Kidney (tissue), 14 donors: Measurements from ENCODE around the gene MS4A10. TPM values are rescaled to one million over a fixed set of nuclear protein-coding genes. Genes with fewer than 3 reads are reported as not detected.

Source experiments
- DNase-seq, 5 donors: peaks; one replicate each; pipeline ENCODE4 v3.0.0-alpha.2; 2013 to 2020
- FAIRE-seq: peaks from 2 replicates; lab custom pipeline; 2012; peaks lifted over from hg19 to GRCh38; lab: Jason Lieb, UNC
- H3K27ac ChIP-seq, 2 donors: one replicate each; pipeline ENCODE4 v1.7.0; 2013; ENCODE audit warnings: low read depth in 2 of 2, low read length in 2 of 2, inconsistent platforms in 1 of 2
- H3K27me3 ChIP-seq: one replicate; pipeline ENCODE4 v1.7.1; 2013; ENCODE audit warnings: low read length, inconsistent platforms; ENCODE audit not compliant: control insufficient read depth, insufficient read depth
- H3K36me3 ChIP-seq, 3 donors: one replicate each; pipeline versions ENCODE4 v1.7.0 to v1.7.1; 2013; ENCODE audit warnings: low read length in 3 of 3, control low read depth in 1 of 3, inconsistent platforms in 1 of 3; ENCODE audit not compliant: insufficient read depth in 3 of 3, control insufficient read depth in 2 of 3
- H3K4me1 ChIP-seq, 3 donors: one replicate each; pipeline versions ENCODE4 v1.7.0 to v1.7.1; 2013; ENCODE audit warnings: low read length in 3 of 3, inconsistent platforms in 1 of 3, low read depth in 1 of 3; ENCODE audit not compliant: control insufficient read depth in 2 of 3, insufficient read depth in 2 of 3
- H3K4me3 ChIP-seq, 3 donors: one replicate each; pipeline versions ENCODE4 v1.7.0 to v1.8.1; 2013; ENCODE audit warnings: low read length in 3 of 3, control low read depth in 1 of 3, inconsistent platforms in 1 of 3
- H3K9ac ChIP-seq, 3 donors: one replicate each; pipeline versions ENCODE4 v1.7.0 to v1.7.1; 2013; ENCODE audit warnings: low read length in 3 of 3, control low read depth in 1 of 3, inconsistent platforms in 1 of 3
- H3K9me3 ChIP-seq, 3 donors: one replicate each; pipeline versions ENCODE4 v1.7.0 to v1.7.1; 2013; ENCODE audit warnings: low read length in 3 of 3, control low read depth in 1 of 3, inconsistent platforms in 1 of 3; ENCODE audit not compliant: control insufficient read depth in 2 of 3, insufficient read depth in 1 of 3
- CTCF ChIP-seq: IDR thresholded peaks from 3 replicates; pipeline ENCODE4 v1.5.1; 2012; ENCODE audit warnings: mild to moderate bottlenecking, moderate library complexity, borderline replicate concordance; ENCODE audit not compliant: insufficient read depth; ENCODE audit errors: extremely low read depth
- intact Hi-C: fragments of 100-400 bp; cut with DNase I; formaldehyde crosslinking; loops from one replicate; pipeline ENCODE4 v1.11.1; 2022
- polyA plus RNA-seq: library from polyadenylated mRNA; stranded (reverse); fragments of 350-450 nt; fragmentation: Illumina TruSeq; extraction: RNeasy Lipid Tissue Mini Kit (QIAGEN cat#74804); gene quantifications from one replicate; pipeline ENCODE4 v1.2.3, GENCODE V29; 2014; ENCODE audit warnings: low read depth, low replicate concordance; ENCODE audit not compliant: insufficient read depth
- total RNA-seq: library from RNA; stranded (reverse); fragmentation: NEBNext Ultra II Directional; extraction: Animal tissue kit (Norgen Biotek cat#: 25700); gene quantifications from one replicate; pipeline ENCODE4 v1.2.1, GENCODE V29; 2021
- donor health status: control.
- donor health status: control.
- donor health status: control.
- donor health status: control.
- donor health status: control.
- donor health status: DM: yes; HTN: yes; CAD: no.
- donor health status: Normal renal cell carcinoma (clear cell type).

MS4A10 gene
- total and polyA plus RNA-seq, 2 donors from 2014 or later = 1.1 TPM; not detected in 1

DNA sequence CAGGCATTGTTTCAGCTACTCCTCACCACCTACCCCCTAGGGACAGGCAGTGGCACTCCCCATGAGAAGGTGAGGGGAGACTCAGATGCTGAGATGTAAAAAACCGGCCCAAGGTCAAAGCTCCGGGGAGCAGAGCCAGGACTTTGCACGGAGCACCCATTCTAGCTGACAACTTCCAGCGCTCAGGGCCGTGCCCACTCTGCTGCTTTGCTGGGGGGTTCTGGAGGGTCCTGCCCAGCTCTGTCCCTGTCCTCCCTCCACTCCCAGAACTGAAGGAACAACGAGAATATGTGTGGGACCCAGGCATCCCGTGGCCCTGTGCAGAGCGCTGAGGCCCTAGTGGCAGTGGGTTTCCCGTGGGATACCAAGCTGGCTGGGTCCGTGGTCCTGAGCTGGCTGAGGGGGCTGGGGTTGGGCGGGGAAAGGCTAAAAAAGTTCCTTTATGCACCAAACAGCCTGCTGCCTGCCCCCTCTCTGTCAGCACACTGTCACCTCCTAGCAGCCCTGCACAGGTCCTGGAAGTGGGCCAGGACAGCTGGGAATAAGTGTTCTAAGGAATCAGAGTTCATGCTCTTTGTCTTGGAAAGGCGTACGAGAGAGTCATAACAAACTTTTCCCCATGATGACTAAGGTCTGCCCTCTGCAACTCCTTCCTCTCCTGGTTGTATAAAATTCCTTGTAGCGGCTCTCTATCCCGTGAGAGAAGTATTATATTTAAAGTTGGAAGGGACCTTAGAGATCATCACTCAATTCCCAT lies 1.9 kb downstream of the MS4A10 start:
- H3K4me1 ChIP-seq = peaks cover 0 to 12% (median 6%) of the 10 kb centered on the region in 3 donors
- H3K27ac ChIP-seq = no peak overlapping the region
- H3K9me3 ChIP-seq = no peaks in the 10 kb centered on the region
- H3K9ac ChIP-seq = no peak overlapping the region
- FAIRE-seq = no peak
- H3K4me3 ChIP-seq = no peak overlapping the region
- no peaks in the 10 kb centered on the region for H3K36me3 ChIP-seq
- no peak for TF ChIP-seq CTCF
- H3K27me3 ChIP-seq = no peaks in the 10 kb centered on the region
- intact Hi-C loops = no loop called here
- DNase-seq = peak in 2 of 5 donors; percentile 58 to 75

GRCh38 chr11:60788401-60789125 lies 3.4 kb downstream of the MS4A10 start:
- DNase-seq (peak in 1 of 5 donors; percentile 34), FAIRE-seq (no peak)
- intact Hi-C loops = no loop called here
- H3K4me3 ChIP-seq = no peak overlapping the region
- H3K4me1 ChIP-seq = peaks cover 0 to 12% (median 6%) of the 10 kb centered on the region in 3 donors
- no peak overlapping the region for H3K27ac ChIP-seq
- no peak for TF ChIP-seq CTCF
- H3K9me3 ChIP-seq = no peaks in the 10 kb centered on the region
- H3K36me3 ChIP-seq = no peaks in the 10 kb centered on the region
- H3K9ac ChIP-seq = no peak overlapping the region
- no peaks in the 10 kb centered on the region for H3K27me3 ChIP-seq

GRCh38 chr11:60790726-60791125 lies 5.6 kb downstream of the MS4A10 start:
- H3K27ac ChIP-seq = no peak overlapping the region
- FAIRE-seq (no peak), DNase-seq (peak in 1 of 5 donors; percentile 36)
- no peak overlapping the region for H3K4me3 ChIP-seq
- no peak overlapping the region for H3K9ac ChIP-seq
- intact Hi-C loops = no loop called here
- no peaks in the 10 kb centered on the region for H3K27me3 ChIP-seq
- no peaks in the 10 kb centered on the region for H3K36me3 ChIP-seq
- peaks cover 0 to 9% (median 6%) of the 10 kb centered on the region in 3 donors for H3K4me1 ChIP-seq
- TF ChIP-seq CTCF = no peak
- H3K9me3 ChIP-seq = no peaks in the 10 kb centered on the region
